Panc1 (cell line): Measurements from ENCODE around the gene KCNQ2.

Experiments used
- CTCF ChIP-seq: fragments of 450-650 bp; IDR thresholded peaks from 2 replicates; pipeline ENCODE4 v1.5.1; 2017; ENCODE audit warnings: mild to moderate bottlenecking
- POLR2AphosphoS5 ChIP-seq: IDR thresholded peaks from 2 replicates; pipeline ENCODE4 v1.6.1; 2012; ENCODE audit warnings: mild to moderate bottlenecking, low read depth, low read length, moderate library complexity
- REST ChIP-seq, 2 experiments: IDR thresholded peaks; 2 replicates each; pipeline ENCODE4 v1.6.1; 2011 to 2012; ENCODE audit warnings: low read depth in 2 of 2, control low read depth in 1 of 2, low read length in 1 of 2, mild to moderate bottlenecking in 1 of 2, moderate library complexity in 1 of 2; ENCODE audit not compliant: insufficient read depth in 1 of 2

GRCh38 chr20:63488315-63489251 lies 16.1 kb upstream of the KCNQ2 start:
- TF ChIP-seq CTCF (no peak), POLR2AphosphoS5 (no peak), REST (IDR thresholded peaks at IDR 0.05; ENCODE audit: insufficient read depth in 1 of 2, low read depth in 2 of 2, low read length in 1 of 2) (no peak)
